ENCODE measurements around the gene IGF1R.
A peak's percentile ranks its signal among the peaks of the same experiment; 100 is the strongest.

The IGF1R gene

DNA sequence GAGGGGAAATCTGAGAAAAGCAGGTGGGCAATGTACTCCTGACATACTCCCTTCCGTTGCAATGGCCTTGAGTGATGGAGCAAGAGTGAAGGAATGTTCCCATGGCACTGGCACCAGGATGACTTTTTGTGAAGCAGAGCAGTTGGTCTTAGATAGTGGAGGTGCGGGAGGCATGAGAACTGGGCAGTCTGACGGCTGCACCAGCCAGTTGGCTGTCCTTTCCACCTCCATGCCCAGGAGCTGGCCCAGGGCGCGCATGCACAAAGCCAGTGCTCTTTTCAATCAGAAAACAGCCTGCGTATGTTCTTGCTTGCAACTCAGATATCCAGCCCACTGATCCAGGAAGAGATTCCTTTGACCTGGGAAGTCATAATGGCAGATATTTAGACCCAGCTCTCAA is 222.4 kb downstream of the IGF1R start:
- H3K27me3 ChIP-seq (ENCODE audit: insufficient read depth, poor library complexity, severe bottlenecking): no peaks in the 10 kb centered on the region
- TF ChIP-seq, protein P1, sequence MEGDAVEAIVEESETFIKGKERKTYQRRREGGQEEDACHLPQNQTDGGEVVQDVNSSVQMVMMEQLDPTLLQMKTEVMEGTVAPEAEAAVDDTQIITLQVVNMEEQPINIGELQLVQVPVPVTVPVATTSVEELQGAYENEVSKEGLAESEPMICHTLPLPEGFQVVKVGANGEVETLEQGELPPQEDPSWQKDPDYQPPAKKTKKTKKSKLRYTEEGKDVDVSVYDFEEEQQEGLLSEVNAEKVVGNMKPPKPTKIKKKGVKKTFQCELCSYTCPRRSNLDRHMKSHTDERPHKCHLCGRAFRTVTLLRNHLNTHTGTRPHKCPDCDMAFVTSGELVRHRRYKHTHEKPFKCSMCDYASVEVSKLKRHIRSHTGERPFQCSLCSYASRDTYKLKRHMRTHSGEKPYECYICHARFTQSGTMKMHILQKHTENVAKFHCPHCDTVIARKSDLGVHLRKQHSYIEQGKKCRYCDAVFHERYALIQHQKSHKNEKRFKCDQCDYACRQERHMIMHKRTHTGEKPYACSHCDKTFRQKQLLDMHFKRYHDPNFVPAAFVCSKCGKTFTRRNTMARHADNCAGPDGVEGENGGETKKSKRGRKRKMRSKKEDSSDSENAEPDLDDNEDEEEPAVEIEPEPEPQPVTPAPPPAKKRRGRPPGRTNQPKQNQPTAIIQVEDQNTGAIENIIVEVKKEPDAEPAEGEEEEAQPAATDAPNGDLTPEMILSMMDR (IDR thresholded peaks at IDR 0.05; ENCODE audit: poor library complexity, severe bottlenecking): no peak
- DNase-seq (ENCODE audit: low spot score): no peak
- H3K4me3 ChIP-seq (ENCODE audit: severe bottlenecking): no peak overlapping the region
- no peak for ATAC-seq (ENCODE audit: low read depth)
- peak overlapping the region; percentile 100 for H3K27ac ChIP-seq (ENCODE audit: poor library complexity, severe bottlenecking)
- H3K36me3 ChIP-seq (ENCODE audit: low read depth): no peaks in the 10 kb centered on the region
- H3K4me1 ChIP-seq (ENCODE audit: insufficient read depth, poor library complexity, severe bottlenecking): peaks cover 79% of the 10 kb centered on the region
- H3K9me3 ChIP-seq (ENCODE audit: severe bottlenecking): no peaks in the 10 kb centered on the region

DNA sequence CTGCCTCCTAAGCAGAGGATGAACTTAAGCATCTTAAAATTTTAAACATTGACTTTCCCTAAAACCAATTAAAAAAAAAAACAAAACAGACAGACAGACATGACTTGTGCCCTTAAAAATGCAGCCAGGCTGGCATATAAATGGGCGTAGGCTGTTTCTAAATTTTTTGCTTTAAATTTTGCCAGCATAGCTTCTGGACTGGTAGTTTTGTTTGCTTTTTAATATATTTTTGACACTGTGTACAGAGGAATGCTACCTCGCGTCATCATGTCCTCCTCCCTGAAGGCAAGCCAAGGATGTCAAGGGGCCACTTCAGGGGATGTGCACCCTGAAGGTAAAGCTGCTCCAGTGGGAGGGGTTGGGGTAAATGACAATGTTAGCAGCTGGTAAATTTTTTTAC is 224.4 kb downstream of the IGF1R start:
- DNase-seq (ENCODE audit: low spot score) (no peak), ATAC-seq (ENCODE audit: low read depth) (peak; percentile 37)
- Histone ChIP-seq H3K27me3 (ENCODE audit: insufficient read depth, poor library complexity, severe bottlenecking) (no peaks in the 10 kb centered on the region), H3K4me1 (ENCODE audit: insufficient read depth, poor library complexity, severe bottlenecking) (peaks cover 80% of the 10 kb centered on the region), H3K36me3 (ENCODE audit: low read depth) (no peaks in the 10 kb centered on the region), H3K4me3 (ENCODE audit: severe bottlenecking) (no peak overlapping the region), H3K9me3 (ENCODE audit: severe bottlenecking) (no peaks in the 10 kb centered on the region), H3K27ac (ENCODE audit: poor library complexity, severe bottlenecking) (peak overlapping the region; percentile 100)
- TF ChIP-seq, protein P1 (IDR thresholded peaks at IDR 0.05; ENCODE audit: poor library complexity, severe bottlenecking): no peak

DNA sequence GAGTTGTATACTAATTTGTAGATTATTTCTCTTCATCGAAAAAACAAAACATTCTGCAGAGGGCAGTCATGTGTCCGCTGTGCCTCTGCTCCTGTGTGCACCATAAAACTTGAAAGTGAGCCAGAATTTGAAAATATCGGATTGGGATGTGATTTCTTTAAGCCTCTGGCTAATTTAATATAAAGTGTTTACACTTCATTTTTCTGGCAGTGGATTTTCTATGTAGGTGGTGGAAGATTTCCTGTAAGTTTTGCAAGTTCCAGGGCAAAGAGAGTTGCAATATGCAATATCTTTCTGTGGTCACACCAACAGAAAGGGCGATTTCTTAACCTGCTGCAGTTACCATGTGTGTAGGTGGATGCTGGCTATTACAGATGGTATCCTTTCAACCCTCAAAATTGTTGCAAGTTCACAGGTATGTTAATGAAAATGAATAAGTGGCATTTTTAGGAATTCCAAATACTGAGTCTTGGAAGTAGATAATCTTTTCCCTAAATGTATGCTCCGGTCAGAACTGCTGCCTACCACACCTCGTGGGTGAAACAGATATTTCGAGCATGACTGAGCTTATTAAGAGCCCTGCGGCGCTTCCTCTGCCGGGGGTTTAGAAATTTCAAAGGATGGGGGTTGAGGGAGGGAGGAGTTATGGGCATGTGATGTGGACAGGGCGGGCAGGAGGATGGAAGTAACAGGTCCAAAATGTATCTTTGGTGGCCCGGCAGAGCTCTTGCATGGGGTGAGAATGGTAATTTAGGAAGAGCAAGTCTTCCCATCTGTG is 225.3 kb downstream of the IGF1R start:
- no peaks in the 10 kb centered on the region for H3K9me3 ChIP-seq (ENCODE audit: severe bottlenecking)
- peak; percentile 96 for DNase-seq (ENCODE audit: low spot score)
- H3K4me1 ChIP-seq (ENCODE audit: insufficient read depth, poor library complexity, severe bottlenecking): peaks cover 78% of the 10 kb centered on the region
- peak overlapping the region; percentile 0 for H3K4me3 ChIP-seq (ENCODE audit: severe bottlenecking)
- peak overlapping the region; percentile 100 for H3K27ac ChIP-seq (ENCODE audit: poor library complexity, severe bottlenecking)
- no peaks in the 10 kb centered on the region for H3K27me3 ChIP-seq (ENCODE audit: insufficient read depth, poor library complexity, severe bottlenecking)
- peak; percentile 88 for ATAC-seq (ENCODE audit: low read depth)
- H3K36me3 ChIP-seq (ENCODE audit: low read depth): no peaks in the 10 kb centered on the region
- TF ChIP-seq, protein P1 (IDR thresholded peaks at IDR 0.05; ENCODE audit: poor library complexity, severe bottlenecking): peak; percentile 60

DNA sequence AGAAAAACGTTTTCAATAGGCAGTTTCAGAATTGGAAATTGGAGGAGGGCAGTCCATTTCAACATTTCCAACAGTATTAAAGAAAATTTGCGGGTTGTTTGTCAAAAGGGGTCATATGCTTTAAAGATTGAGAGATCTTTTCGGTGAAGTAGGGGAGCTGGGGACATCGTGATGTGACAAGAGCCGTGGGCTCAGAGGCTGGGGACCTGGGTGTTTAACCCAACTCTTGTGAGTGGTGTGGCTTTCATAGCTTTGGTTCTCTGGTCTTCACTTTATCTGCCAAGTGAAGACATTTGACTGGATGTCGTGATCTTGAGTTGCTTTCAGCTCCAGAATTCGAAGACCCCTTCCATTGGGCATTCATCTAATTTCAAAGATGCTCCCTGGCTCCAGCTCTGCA is 226.0 kb downstream of the IGF1R start:
- peaks cover 73% of the 10 kb centered on the region for H3K4me1 ChIP-seq (ENCODE audit: insufficient read depth, poor library complexity, severe bottlenecking)
- H3K27me3 ChIP-seq (ENCODE audit: insufficient read depth, poor library complexity, severe bottlenecking): no peaks in the 10 kb centered on the region
- TF ChIP-seq, protein P1 (IDR thresholded peaks at IDR 0.05; ENCODE audit: poor library complexity, severe bottlenecking): no peak
- no peaks in the 10 kb centered on the region for H3K9me3 ChIP-seq (ENCODE audit: severe bottlenecking)
- no peak overlapping the region for H3K4me3 ChIP-seq (ENCODE audit: severe bottlenecking)
- peak overlapping the region; percentile 100 for H3K27ac ChIP-seq (ENCODE audit: poor library complexity, severe bottlenecking)
- ATAC-seq (ENCODE audit: low read depth) (no peak), DNase-seq (ENCODE audit: low spot score) (no peak)
- H3K36me3 ChIP-seq (ENCODE audit: low read depth): no peaks in the 10 kb centered on the region

DNA sequence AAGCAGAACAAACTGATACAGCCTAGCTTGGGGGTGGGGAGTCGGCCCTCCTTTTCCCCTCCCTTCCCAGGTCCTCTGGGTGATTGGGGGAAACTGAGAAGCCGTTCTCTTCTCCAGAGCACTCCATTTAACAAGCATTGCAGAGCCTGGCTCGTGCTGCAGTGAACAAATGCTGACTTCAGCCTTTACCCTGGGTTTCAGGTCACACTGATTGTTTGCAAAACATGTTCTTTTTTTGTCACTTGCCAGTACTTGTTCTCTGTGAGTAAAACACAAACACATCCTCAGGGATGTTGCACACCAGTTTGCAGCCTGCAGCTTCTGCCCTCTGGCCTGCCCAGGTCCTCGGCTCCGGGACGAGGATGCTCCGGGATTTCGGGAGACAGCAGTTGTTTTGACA is 226.4 kb downstream of the IGF1R start:
- TF ChIP-seq, protein P1 (IDR thresholded peaks at IDR 0.05; ENCODE audit: poor library complexity, severe bottlenecking): no peak
- peak overlapping the region; percentile 100 for H3K27ac ChIP-seq (ENCODE audit: poor library complexity, severe bottlenecking)
- no peaks in the 10 kb centered on the region for H3K27me3 ChIP-seq (ENCODE audit: insufficient read depth, poor library complexity, severe bottlenecking)
- peaks cover 73% of the 10 kb centered on the region for H3K4me1 ChIP-seq (ENCODE audit: insufficient read depth, poor library complexity, severe bottlenecking)
- ATAC-seq (ENCODE audit: low read depth) (peak; percentile 7; the same call in 2 of the 3 replicates), DNase-seq (ENCODE audit: low spot score) (no peak)
- no peak overlapping the region for H3K4me3 ChIP-seq (ENCODE audit: severe bottlenecking)
- no peaks in the 10 kb centered on the region for H3K36me3 ChIP-seq (ENCODE audit: low read depth)
- no peaks in the 10 kb centered on the region for H3K9me3 ChIP-seq (ENCODE audit: severe bottlenecking)
